GM19240 (cell line): ENCODE results near the gene PGM2L1.
"Not testable (repeated sequence)": the region's sequence is repeated elsewhere in the genome, so short reads cannot be mapped to it uniquely, and the experiment has no call there.

Source experiments
- DNase-seq: peaks from one replicate; pipeline ENCODE4 v3.0.0; 2011; ENCODE audit warnings: low spot score; ENCODE audit not compliant: insufficient read length

PGM2L1 gene

DNA sequence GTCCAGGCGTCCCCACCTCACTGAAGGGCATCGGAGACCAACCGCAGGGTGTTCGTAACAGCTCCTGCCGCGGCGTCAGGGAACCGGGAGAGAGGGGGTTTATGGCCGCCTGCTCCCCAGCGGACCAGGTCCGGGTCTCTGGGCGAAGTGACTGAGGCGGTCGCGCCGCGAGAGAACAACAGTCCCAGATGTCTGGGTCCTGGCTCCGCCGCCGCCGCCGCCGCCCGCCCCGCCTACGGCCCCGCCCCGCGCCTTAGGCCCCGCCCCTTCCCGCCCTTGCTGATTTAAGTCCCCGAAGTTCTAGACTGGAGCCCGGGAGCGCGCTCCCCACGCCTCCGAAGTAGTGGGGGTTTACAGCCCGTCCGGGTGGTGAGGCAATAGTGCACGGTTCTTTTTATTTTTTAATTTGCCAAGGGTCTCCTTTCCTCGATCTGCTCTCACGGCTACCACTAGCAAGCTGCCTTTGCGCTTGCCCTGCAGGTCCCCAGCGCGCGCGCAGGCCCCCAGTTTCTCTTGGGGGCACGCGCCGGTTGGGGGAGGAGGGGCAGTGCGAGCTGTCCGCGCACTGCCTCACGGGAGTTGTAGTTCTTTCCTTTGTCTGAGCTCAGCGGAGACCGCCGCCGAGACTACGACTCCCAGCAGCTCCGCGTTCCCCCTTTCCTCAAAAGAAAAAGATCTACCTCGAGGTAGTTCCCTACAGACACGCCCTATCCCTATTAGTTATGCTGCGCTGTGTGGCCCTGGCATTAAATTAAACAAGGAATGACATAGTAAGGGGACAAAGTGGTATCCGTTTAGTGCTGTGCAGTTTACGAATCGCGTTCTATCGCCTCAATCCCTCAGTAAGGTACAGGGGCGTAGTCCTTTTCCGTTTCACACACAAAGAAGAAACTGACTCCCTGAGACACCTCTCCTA is at the start of gene PGM2L1:
TSS of gene PGM2L1 (minus strand) at position 190 of the 916 bp plus-strand sequence. CDS start 272 bp downstream, outside the sequence.
- DNase-seq, result peak; percentile 90

DNA sequence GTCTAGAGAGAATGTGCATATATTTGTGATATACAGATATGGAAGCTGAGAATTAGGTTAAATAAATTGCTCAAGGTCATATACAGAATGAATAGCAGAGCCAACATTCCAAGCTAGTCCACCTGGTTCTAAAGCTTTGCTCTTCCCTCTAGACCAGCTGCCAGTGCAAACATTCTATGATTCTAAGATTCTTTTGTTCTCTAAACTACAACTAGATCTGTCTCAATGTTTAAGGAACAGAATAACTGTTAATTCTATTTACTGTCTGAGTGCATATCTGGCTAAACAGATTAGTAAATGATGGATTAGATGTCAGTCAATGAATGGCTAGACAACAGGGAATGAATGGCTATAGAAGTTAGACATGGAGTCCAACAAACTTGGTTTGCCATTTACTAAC is 49.5 kb upstream of the PGM2L1 start:
- DNase-seq, result no peak

DNA sequence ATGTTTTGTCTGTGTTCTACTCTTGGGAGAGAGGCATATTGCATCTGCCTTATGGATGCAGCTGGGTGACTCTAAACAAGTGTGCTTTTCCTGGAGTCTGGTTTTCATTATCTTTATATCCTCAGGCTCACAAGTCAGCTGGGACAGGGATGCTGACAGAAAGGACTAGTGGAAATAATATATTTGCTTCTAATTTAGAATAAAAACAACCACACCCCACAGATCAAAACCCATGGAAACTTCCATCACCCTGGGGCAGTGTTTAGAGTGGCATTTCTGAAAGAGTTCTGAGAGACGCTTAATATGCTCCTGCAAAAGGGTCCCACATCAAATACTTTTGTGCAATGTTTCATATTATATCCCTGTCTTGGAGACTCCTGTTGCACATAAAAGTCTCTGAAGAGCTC is 48.3 kb upstream of the PGM2L1 start:
- DNase-seq, result no peak

DNA sequence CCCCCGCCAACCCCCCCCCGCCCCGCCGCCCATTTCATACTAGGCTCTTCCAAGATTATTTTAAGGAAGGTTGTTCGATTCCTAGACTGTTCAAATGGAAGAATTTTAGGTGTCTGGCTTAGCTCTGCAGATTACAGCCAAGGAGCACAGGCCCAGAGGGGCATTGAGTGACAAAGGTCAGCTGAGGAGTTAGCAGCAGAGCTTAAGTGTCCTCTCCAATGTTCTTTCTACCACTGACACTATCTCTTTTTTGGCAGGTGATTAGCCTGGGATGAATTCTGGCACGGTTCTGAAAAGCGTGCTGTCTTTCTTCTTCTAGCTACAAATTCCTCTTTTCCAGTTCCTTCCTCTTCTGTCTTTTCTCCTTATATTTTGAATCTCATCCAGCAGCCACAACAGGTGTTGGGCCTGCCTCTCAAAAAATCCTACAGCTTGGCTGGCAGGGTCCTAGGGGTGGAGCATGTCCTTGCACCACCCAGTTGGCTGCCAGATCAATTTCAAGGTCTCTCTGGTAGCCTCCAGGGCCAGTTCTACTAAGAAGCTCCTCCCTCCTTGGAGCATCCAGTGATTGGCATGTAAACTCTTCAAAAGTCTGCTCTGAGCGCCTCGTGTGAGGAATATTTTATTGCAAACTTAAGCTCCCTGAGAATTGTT is 46.1 kb upstream of the PGM2L1 start:
- no peak for DNase-seq

DNA sequence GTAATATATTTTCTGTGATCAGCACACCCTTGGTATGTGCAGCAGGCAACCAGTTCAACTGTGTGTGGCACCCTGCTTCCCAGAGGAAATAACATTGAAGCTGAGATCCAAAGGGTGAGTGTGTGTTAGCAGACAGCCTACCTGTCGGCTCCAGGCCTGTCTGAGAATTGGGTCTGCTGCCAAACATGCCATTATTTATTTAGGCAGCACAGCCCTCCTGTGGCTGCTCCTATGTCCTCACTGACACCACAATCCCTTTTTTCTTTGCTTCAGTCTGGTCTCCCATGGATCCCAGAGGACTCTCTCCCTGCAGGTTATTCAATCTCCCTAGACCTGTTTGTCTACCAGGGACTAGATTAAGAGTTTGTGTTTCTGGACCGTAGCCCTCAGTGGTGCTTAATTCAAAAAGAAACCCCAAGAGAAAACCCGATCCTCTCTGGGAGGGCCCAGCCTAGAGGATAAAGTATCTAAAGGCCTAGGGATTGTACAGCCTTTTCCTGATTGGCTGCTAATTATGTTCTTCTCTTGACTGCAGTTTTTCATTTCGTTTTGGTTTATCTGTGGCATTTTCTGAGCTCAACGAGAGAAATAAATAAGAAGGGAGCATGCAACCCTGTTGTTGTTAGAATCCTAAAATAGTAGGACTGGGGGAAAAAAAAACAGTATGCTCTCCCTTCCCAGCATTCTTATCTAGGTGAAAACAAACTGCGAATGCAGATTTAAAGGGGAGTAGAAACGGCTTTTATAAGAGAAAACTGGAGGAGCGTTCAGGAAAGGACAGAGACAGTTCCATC is 45.0 kb upstream of the PGM2L1 start:
- no peak for DNase-seq

DNA sequence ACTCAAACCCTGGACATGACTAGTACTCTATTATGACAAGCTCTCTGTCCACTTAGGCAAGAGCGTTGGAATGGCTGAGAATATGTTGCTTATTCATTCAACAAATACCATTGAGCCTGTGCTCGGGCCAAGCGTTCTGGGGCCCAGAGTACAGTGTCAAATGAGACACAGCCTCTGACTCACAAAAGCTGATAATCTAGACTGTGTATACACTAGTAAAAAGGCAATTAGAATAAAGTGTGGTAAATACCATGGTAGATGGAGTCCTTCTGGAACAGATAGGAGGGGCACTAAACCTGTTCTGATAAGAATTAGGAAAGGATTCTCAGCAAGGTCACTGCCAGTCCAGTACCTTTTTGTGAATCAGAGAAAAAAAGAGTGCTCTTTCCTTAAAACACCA is 44.4 kb upstream of the PGM2L1 start:
- DNase-seq, result no peak

DNA sequence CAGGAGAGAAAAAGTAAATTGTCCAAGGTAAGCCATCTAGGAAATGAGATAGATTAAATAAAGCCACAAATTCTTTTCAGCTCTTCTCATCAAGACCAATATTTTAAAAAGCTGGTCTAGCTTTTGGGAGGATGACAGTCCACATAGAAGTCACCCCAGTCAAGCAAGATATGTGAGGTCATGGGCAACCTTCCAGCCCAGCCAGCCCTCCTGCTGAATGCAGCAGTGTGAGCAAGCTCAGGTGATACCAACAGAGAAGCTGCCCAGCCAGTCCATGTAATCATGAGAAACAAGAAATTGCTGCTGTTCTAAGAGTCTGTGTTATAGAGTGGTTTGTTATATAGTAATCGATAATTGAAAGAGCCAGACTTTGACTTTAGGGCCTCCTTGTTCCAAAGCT is 40.4 kb upstream of the PGM2L1 start:
- DNase-seq, result no peak

DNA sequence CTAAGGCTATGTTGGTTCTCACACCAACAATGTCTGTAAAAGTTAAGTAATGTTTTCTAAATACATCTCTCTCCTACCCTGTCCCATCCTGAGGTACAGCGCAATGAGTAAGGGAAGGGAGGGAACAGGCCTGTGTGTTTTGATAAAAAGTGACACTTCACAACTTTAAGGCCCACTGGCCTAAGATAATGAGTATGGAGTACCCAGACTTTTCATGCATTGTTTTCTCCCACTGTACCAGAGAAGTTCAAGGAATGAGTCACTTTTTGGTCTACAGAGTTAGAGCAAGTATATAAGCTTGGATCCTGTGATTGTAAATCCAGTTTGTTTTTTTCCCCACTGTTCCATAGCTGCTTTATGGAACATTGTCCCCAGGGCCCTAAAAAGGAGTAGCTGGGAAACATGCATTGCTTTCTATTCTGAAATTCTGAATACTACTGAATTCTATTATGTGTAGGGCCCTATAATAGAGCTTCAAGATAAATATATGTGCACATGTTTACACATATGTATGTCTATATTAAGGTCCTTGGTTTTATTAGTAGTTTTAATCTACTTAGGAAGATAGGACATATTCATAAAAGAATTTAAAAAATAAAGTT is 39.3 kb upstream of the PGM2L1 start:
- DNase-seq, result no peak

DNA sequence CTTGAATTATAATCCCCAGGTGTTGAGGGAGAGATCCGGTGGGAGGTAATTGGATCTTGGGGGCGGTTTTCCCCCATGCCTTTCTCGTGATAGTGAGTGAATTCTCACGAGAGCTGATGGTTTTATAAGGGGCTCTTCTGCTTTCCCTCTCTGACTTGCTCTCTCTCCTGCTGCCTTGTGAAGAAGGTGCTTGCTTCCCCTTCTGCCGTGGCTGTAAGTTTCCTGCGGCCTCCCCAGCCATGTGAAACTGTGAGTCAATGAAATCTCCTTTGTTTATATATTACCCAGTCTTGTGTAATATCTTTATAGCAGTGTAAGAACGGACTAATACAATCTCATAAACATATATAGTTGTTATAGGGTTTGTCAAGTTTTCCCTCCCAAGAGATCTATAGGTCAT is 36.3 kb upstream of the PGM2L1 start:
- no peak for DNase-seq

DNA sequence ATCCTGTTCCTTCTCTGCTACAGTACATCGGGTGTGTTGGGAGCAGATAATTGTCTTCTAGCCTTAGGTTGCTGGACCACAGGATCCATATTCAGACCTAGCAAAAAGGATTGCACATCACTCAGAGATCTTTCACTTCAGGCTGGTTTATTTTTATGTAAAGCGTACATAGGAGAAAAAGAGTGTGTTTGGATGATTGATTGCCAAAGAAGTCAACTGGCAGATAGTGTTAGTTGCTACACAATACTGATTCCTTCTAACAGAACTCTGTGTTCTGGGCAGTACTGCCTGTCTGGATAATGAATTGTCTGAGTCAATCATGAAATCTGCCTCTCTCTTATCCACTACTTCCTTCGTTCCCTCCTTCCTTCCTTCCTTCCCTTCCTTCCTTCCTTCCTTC is 31.0 kb upstream of the PGM2L1 start:
- DNase-seq, result no peak

DNA sequence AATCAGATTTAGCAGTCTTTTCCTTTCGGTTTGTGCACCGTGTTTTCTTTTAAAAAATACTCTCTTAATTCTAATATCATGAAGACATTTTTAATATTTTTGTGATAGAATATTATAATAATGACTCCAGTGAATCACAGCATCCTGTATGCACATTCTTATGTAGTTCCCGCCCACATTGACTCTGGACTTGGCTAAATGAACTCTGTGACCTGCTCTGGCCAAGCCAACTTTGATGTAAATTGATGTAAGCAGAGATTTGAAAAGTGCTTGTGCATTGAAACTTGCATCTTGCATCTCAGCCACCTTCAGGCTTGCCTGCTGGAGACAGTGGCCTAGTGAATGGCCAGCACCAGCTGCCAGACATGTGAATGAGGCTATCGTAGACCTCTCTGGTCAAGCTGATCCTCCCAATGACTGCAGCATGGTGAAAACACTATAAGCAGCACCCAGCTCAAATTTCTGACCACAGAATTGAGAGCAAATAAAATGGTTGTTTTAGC is 29.2 kb upstream of the PGM2L1 start:
- no peak for DNase-seq

DNA sequence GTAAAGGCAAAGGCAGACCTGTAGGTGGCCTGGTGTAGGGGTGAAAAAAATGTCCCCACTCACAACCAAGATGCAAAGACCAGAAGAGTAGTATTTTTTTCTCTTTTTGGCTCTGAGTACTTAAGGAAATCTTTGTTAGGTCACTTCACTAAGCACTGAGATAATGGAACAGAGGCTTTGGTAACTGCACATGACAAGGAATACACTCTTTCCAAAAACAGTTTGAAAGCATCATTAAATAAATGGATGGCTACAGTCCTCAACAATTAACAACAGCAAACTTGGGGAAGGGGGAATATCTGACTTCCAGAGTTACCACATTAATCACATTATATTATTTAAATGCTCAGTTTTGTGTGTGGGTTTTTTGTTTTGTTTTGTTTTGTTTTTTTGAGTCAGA is 26.9 kb upstream of the PGM2L1 start:
- DNase-seq, result no peak

DNA sequence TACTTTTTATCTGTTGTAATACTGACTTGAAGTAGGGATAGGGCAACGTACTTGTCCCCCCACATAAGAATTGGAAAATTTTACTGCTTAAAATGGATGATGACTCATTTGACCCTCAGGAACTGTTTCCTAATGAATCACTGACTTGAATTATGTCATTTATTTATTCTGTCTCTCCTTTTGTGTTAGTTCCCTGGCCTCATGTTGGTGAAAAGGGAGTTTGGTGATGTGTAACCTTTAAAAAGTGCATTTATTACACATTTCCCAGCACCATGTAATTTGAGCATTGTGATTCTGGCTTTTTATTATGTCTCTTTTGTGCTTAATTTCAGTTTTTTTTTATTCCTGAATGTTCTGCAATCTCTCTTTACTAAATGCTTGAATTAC is 20.3 kb upstream of the PGM2L1 start:
- DNase-seq, result no peak

DNA sequence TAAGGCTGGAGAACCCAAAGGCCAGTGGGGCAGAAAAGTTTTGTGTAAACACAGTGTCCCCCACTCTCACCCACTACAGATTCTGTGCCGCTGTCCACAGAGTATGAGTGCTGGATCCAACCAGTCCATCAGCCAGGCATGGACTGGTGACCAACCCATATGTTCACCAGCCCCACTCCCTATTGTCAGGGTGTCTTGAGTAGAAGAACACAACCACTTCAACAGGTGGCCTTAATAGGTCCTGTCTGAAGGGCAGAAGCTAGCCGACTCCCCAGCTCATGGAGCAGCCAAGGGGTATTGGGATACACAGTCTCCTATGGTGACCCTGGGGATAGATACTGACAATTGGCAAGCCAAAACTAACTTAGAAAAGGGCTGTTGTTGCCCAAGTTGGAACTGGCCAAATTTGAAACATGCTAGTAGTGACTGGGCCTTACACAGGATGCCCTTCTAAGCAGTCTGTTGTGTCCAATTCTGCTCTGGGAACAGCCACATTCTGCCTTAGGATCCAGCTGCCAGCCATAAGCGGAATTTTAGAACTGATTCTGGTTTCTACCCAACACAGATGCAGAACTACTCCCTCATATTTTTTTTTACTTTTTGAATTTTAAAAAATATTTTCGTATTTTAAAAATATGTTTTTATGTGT is 19.8 kb upstream of the PGM2L1 start:
- no peak for DNase-seq

DNA sequence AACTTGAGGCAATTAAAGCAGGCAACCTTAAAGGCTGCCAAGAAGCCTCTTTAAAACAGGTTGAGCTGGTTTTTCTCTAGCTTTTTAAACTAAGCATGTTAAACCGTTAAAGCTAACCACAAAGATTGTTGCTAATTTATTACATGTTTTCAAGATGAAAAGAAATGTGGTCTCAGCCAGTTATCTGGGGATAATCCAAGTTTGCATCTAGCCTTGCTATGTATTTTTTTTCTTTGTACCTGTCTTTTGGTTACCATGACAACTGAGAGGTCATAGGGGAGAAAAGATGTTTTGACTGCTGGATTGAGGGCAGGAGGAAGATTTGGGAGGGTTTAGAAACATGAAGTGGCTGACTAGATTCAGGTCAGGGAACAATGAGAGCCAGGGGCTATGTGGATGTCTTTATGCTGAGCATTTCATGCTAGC is 19.2 kb upstream of the PGM2L1 start:
- no peak for DNase-seq

DNA sequence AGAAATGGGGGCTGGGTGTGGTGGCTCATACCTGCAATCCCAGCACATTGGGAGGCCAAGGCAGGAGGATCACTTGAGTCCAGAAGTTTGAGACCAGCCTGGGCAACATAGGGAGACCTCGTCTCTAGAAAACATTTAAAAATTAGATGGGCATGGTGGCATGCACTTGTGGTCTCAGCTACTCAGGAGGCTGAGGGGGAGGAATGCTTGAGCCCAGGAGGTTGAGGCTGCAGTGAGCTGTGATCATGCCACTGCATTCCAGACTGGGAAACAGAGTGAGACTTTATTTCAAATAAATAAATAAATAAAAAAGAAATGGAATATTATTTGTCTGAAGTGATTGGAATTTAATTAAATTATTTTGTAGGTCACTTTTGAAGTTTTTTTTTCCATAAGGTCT is 18.7 kb upstream of the PGM2L1 start:
- not testable (repeated sequence) for DNase-seq

DNA sequence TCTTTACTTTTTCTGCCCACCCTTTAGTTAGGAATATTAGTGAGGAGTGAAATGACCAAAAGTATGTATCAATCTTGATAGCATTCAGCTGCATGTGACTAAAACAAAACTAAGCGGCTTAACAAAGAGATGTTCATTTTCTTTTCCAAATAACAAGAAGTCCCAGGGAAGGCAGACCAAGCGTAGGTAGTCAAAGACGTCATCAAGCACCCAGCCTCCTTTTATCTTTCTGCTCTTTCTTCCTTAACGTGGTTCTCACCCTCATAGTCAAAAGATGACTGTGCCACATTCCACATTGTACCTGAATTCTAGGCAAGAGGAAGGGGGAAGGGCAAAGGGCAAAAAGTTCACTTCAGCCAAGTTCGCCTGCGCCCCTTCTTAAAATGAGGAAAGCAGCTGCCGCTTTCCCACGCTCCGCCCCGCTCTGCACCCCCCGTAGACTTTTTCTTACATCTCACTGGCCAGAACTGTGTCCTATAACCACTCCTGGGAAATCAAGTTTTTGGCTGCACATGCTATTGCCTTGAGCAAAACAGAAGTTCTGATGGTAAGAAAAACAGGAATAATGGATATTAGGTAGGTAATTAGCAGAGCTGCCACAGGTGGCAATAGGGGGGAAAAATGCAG is 14.6 kb upstream of the PGM2L1 start:
- DNase-seq, result no peak

DNA sequence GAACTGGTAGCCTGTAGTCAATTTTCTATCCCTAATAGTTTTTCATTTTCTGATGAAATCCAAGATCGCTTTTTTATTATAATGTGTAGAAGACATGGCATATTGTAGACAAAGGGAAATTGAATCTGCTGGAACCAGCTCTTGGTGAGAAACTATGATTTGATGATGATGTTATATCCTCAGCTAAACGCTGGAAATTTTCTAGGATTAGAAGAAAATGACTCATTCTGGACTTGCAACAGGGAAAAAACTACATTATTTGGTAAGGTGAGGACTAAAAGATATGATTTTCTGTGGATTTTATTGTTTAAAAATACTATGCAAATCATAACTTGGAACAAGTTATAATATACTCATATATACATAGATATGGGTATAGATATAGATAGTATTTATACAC is 14.1 kb upstream of the PGM2L1 start:
- no peak for DNase-seq

DNA sequence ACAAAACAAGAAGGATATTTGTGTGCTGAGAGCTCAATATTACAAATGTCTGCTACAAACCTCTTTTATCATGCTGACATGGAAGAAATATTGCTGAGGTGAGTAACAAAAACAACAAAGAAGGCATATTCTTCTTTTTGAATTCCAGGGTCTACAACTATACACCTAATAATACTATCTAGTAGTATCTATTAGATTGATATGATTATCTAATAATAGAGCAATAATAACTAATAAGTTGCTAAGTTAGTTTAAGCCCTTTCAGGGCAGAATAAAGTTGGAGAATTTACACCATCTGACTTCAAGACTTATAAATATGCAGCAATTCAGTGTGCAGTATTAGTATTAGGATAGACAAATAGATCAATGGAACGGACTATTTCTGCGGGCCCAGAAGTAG is 11.4 kb upstream of the PGM2L1 start:
- DNase-seq, result no peak

DNA sequence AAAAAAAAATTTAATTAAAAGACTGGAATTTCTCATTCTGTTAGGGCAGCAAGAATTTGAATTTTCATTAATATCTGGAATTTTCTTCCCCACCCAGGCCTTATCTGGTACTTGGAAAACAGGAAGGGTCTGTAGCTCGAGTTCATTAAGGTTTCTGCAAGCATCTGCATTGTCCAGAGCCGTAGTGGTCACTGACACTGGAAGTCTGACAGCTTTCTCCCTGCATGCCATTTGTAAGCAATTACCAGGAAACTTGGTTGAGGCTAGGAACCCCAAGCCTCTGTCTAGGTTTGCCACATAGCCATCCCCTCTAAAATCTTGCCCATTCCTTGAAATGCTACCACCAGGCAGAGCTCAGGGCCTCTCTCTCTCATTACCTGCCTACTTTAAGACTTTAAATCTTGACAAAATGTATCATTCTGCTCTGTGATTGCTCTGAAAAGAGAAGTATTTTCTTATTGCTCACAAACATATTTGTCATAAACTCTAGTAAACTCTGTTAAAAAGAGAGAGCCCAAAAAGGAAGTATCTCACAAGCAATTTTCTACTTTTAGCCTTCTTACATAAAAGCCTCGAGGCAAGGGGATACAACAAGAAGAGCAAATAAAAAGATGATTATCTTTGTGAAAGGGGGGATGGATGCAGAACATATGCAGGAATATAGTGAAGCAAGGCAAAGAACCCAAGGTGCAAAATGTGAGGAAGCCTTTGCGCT is 5.5 kb upstream of the PGM2L1 start:
- DNase-seq, result no peak
